Erythroblast (primary cell): ENCODE data around the gene KCNT2.

ENCODE experiments used
- GATA1 ChIP-seq: IDR thresholded peaks from 2 replicates; pipeline ENCODE4 v1.6.1; 2011; ENCODE audit warnings: low read depth, mild to moderate bottlenecking, control low read depth, low read length, moderate library complexity
- POLR2A ChIP-seq: IDR thresholded peaks from 2 replicates; pipeline ENCODE4 v1.6.1; 2011; ENCODE audit warnings: mild to moderate bottlenecking, low read length

DNA sequence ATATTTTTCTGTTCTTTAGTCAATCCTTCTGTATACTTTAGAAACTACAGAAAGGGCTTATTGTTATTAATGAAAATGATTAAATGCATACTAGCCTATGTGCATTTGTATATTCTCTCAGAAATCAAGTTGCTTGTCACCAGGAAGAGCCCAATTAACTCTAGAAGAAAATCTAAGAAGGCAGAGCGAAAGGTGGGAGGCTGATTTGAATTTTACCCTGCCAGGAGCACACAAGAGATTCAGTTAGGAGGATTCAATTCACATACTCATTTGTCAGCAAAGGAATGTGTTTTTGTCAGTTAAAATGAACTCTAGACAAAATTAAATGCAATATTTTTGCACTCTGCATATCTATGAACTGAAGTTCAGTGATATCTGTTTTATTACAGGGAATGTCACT lies 411.8 kb downstream of the KCNT2 start:
- no peak for TF ChIP-seq POLR2A
- no peak for TF ChIP-seq GATA1
